GM10248 (cell line): ENCODE measurements around the gene LRRC52.

Experiments
- CTCF ChIA-PET: fragments of 300-600 bp; sonication (Branson Sonifier 250); formaldehyde crosslinking; extraction: SDS; loops from one replicate; lab custom pipeline; 2021; ENCODE audit warnings: antibody characterized with exemption; lab: Yijun Ruan, JAX
- POLR2A ChIA-PET: fragments of 350-650 bp; sonication (Branson Sonifier 250); formaldehyde crosslinking; extraction: SDS; loops from one replicate; lab custom pipeline; 2020; ENCODE audit warnings: antibody characterized with exemption; lab: Yijun Ruan, JAX
- DNase-seq: peaks from one replicate; pipeline ENCODE4 v3.0.0; 2012; ENCODE audit errors: extremely low spot score
- CTCF ChIP-seq: IDR thresholded peaks from 2 replicates; pipeline ENCODE4 v1.5.1; 2012; ENCODE audit warnings: mild to moderate bottlenecking, low read depth; ENCODE audit errors: extremely low read depth, missing control alignments, control extremely low read depth

LRRC52 gene

DNA sequence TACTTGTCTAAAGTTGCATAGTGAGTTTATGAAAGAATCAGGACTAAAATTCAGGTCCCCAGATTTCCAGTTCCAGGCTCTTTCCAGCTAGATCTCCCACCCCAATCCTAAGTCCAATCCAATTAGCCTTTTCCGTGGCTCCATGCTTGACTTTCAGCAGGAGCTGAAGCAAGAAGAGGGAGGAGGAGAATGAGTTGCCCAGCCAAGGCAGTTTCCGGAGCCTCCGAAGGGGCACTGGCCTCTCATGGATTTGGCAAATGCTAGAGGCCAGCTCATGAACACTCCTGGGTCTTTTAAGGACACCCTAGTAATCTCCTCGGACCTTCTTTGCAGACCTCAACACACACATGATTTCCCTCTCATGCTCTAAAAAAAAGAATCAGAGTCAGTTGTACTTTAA, 10.5 kb upstream of the LRRC52 start:
- no peak for TF ChIP-seq CTCF
- DNase-seq = no peak
- ChIA-PET POLR2A (no interaction called here), CTCF (interaction anchor here (1.1 to 1.7 kb wide), 4 partner anchors 12 to 166 kb away, joined by 3 to 5 read pairs (median 4); no protein-coding TSS in a partner anchor)

DNA sequence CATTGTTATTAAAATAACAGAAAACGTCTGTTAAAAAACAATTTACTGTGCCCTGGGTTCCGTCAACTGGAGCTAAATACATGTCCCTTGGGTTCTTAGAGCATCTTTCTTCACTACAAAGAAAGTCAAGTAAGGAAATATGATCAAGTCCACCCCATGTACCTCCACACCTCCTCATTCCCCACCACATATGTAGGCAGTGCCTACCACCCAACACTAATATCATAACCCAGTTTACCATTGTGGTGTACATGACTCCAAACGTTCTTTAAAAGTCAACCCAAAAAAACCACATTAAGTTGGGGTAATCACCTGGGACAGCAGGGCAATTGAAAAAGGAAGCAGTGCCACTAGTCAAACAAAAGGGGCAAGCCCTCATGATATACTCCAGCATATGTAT, 7.8 kb upstream of the LRRC52 start:
- TF ChIP-seq CTCF = no peak
- POLR2A ChIA-PET = interaction anchor here (0.6 kb wide), 1 partner anchor 919 kb away, joined by 3 read pairs; no protein-coding TSS in a partner anchor
- DNase-seq = no peak
- CTCF ChIA-PET = no interaction called here

DNA sequence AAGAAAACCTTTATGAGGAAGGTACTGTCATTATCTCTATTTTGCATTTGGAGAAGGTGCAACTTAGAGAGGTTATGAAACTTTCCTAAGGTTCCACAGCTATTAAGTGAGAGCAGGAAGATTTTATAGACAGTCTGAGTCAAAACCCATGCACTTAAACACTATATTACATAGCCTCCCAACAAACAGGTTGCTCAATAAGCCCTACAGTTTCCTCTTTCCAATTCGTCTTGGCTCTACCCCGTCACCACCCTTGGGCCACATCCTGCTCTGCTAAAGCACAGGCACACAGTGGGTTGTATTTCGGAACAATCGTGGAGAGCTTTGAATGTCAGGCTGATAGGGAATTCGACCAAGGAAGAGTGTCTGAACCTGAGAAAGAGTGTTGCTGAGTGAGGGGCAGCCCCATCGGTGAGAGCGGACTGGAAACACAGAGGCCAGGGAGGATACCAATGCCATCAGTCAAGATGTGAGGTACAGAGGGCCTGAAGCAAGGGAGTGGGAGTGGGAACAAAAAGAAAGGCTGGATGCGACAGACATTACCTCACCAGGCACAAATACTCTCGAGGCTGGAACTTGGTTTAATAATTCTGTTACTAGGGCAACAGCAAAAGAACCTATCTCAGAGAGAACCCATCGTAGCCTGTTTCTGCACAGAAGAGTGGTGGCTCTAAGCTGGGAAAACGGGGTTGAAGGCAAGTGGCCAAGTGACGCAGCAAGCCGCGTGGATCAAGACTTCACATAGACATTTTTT, 6.3 kb upstream of the LRRC52 start:
- no peak for DNase-seq
- TF ChIP-seq CTCF = no peak
- POLR2A ChIA-PET = no interaction called here
- CTCF ChIA-PET = interaction anchor here (0.6 kb wide), 1 partner anchor 9 kb away, joined by 3 read pairs; no protein-coding TSS in a partner anchor

DNA sequence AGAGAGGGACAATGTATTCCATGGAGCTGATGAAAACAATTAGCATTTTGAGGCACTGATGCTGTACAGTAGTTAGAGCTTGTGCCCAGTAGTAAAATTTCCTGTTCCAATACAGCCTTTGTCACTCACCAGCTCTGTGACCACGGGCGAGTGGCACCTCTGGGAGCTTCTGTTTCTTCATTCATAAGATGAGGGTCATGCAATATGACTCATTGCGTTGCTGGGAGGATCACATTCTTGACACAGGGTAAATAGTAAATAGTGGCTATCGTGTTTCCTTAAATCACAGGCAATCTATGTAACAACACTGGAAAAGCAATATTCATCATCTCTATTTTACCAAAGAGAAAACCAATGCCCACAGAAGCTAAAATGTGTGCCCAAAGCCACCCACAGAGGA, 4.5 kb upstream of the LRRC52 start:
- ChIA-PET CTCF (interaction anchor here (1.0 to 1.3 kb wide), 2 partner anchors 10 to 172 kb away, joined by 3 read pairs; no protein-coding TSS in a partner anchor), POLR2A (no interaction called here)
- DNase-seq = no peak
- no peak for TF ChIP-seq CTCF

- CTCF ChIA-PET = interaction anchor here (1.0 to 1.3 kb wide), 3 partner anchors 9 to 172 kb away, joined by 3 read pairs; no protein-coding TSS in a partner anchor
- no peak for DNase-seq
- POLR2A ChIA-PET = no interaction called here
- no peak for TF ChIP-seq CTCF
These were observed 3.9 kb upstream of the LRRC52 start for GRCh38 chr1:165539908-165540307.

DNA sequence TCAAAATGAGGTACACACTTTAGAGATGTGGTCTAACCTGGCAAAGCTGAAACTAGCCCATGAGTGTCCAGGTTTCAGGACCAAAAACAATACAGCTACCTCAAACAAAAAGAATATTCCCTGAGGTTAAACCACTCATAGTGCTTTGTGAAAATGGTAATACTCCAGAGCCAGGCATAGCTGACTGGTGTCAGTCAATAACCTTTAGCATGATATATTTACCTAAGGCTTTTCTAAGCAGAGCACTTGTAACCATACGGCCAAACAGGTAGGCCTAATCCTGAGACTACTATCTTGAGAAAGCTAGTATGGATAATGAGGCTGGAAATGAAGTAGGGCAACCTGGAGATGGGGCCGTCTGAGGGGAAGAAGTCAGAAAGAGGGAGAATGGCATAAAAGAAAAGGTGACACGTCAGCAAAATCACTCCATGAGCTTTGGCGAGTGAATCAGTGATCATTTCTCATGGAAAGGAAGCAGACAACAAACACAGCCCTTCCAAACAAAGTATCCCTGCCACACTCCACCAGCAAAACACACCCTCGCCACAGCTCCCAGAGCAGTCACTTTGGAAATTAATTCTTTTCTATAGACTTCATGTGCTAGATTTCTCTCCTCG, 1.7 kb upstream of the LRRC52 start:
- no peak for DNase-seq
- ChIA-PET CTCF (no interaction called here), POLR2A (no interaction called here)
- TF ChIP-seq CTCF = no peak
